ENCODE measurements around the gene HECTD2.
"Not testable (repeated sequence)": the region's sequence is repeated elsewhere in the genome, so short reads cannot be mapped to it uniquely, and the experiment has no call there.

Gene HECTD2

DNA sequence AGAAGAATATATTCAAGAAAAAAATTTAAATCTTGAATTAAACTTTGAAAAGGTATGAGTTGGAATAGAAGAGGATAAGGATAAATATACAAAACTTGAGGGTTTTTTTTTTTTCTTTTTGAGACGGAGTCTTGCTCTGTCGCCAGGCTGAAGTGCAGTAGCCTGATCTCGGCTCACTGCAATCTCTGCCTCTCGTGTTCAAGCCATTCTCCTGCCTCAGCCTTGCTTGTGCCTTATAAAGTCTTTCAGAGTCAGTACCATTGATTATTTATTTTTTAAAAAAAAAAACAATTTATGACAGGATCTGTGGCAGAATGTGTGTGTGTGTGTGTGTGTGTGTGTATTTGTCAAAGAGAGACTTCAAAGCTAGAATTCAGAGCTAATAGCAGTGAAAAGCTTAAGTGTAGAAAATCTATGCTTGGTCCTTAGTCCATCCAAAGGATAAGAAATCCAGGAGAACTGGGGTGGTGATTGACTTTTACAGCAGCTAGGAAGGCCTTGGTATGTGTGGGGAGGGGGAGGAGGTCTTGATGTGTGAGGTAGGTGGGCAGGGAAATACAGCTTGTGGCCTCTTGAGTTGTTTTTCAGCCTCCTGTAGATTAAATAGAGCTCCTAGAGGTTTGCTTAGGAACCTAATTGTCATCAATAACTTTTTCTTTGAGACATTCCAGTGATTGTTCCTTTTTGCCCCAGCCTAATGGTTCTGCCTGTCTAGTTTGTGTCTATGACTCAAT, 2.4 kb downstream of the HECTD2 start:
- no peak for DNase-seq

GRCh38 chr10:91415816-91416215, 5.7 kb downstream of the HECTD2 start:
- DNase-seq, result no peak

DNA sequence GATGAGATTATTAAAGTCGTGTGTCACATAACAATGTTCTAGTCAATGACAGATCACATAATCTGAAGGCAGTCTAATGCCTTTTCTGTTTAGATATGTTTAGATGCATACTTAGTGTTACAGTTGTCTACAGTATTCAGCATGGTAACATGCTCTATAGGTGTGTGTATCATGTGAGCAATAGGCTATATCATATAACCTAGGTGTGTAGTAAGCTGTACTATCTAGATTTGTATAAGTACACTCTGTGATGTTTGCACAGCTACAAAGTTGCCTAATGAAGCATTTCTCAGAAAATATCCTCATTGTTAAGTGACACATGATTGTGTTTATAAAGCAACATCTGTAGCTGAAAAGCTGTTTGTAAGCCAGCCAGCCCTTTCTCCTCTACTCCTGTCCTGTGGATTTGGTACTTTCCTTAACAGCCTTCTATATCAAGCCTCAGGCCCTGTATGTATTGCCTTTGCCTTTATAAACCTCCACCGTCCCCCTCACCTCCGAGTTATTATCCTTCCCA, 6.3 kb downstream of the HECTD2 start:
- no peak for DNase-seq

DNA sequence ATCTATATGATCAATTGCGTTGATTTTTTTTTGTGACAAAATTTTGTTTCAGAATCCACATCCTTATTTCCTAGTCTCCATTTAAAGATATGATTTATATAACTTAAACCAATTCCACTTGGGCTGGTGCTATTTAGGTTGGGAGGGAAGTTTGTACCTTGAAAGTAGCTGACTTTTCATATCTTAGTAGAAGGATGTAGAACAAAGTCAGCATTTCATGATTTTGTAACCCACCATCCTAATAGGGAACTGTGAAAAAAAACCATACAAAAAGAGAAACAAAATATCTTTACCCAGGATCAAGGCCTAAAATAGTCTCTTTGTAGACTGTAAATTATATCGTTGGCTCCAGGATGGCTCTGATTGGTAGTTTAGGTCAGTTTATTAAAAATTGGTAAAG, 8.3 kb downstream of the HECTD2 start:
- no peak for DNase-seq

DNA sequence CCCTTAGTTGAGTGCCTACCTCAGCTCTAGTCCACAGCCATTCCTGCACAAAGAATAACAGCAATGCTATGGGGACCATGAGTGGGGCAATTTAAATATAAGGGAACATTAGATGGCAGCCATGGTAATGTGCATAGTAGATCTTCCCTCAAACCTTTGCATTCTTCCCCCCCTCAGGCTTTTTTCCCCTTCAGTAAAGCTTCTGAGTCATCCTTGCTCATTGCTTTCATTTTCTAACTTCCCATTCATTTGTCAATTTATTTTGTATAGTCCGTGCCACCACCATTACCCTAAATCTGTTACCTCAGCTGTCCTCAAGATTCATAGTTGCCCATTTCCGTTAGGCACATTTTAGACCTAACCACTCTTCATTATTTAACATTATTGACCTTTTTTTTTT, 10.7 kb downstream of the HECTD2 start:
- no peak for DNase-seq

DNA sequence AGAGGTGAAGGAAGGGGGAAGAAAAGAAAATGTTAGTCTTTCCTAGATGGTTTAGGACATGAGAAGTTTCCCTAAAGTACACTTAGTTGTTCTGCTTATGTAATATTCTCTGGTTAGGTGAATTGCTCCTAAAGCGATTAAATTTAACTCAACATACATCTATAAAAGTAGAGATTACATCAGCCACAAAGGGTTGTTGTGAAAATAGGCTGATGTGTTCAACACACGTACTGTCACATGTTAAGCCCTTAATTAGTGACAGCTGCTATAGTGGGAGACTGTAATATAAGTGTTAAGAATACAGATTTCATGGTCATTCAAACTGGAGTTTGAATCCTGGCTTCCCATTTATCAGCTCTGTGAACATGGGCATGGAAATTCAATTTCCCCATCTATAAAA, 12.8 kb downstream of the HECTD2 start:
- no peak for DNase-seq

DNA sequence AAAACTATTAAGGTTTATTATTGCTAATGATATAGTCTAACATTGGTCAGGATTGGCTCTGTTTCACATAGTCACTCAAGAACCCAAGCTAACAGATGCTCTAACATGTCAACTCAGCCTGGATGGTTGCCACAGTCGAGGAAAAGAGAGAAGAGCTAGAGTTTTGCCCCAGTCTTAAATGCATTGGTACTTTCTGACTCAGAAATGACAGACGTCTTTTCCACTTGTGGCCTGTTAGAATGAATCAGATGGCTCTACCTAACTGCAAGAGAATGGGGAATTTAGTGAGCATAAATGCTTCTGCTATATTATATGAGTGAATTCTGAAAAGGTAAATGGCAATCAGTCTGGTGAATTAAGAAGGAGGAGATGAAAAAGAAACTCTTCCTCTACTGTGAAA, 13.9 kb downstream of the HECTD2 start:
- no peak for DNase-seq

GRCh38 chr10:91432175-91432574, 22.0 kb downstream of the HECTD2 start:
- no peak for DNase-seq

DNA sequence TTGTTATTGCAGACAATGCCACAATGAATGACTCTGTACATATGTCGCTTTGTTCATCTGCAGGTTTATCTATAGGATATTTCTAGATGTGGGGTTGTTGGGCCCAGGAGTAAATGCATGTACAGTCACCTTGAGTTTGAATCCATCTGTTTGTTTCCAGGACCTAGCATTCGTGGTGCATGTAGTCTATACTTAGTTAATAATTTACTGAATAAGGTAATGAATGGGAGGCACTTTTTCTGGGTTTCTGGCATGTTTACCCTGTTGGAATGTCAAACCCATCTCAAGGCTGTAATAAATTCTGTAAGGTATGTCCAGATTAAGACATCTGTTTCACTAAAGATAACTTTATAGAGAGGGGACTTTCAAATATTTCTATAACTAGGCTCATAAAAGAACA, 23.5 kb downstream of the HECTD2 start:
- no peak for DNase-seq

DNA sequence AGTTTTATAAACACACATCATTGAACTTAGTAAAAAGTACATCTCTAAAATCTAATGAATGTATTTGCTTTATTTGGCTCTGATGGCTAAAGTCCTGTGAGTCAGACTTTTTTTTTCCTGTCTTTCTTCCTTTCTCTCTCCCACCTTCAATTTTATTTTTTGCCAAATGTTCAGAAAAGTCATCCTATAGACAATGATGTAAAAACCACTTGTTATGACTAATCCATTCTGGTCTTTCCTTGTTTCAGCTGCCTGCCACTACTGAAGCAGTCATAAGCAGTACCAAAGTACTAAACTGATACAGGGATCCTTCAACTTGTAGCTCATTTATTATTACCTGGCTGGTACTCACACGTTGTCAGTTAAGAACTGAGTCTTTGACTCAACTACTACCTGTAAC, 23.9 kb downstream of the HECTD2 start:
- no peak for DNase-seq

DNA sequence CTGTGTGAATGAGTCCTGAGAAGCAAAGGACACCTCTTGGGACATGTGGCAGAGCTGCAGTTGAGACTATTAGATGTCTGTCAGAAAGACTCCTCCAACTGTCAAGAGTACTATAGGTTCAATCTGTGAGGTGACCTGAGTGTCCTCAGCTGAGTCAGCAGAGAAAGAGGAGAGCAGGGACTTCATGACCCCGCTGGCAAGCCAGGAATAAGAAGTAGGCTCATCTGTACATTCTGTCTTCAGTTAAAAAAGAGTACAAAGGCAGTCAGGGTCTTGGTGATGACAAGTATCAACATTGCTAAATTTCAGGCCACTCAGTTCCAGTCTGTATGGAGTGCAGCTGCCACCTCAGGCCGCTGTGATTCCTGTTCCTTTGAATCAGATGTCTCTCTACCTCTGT, 25.1 kb downstream of the HECTD2 start:
- DNase-seq, result no peak

- not testable (repeated sequence) for DNase-seq
Measured at GRCh38 chr10:91438228-91438627, 28.1 kb downstream of the HECTD2 start.

- no peak for DNase-seq
Measured at GRCh38 chr10:91444211-91445182, 34.4 kb downstream of the HECTD2 start.

DNA sequence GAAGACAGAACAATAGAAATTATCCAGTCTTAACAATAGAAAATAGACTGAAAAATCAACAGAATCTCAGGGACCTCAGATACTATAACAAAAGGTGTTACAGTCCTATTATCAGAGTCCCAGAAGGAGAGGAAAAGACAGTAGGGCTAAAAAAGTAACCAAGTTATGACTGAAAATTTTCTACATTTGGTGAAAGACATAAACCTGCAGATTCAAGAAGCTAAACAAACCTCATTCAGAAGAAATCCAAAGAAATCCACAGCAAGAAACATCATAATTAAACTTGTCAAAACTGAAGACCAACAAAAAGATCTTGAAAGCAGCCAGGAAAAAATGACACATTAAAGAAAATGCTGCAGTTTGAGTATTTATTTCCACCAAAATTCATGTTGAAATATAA, 41.9 kb downstream of the HECTD2 start:
- no peak for DNase-seq

- no peak for DNase-seq
Measured at GRCh38 chr10:91453535-91453934, 43.4 kb downstream of the HECTD2 start.

- DNase-seq, result not testable (repeated sequence)
Measured at GRCh38 chr10:91455135-91455534, 45.0 kb downstream of the HECTD2 start.

- no peak for DNase-seq
Measured at GRCh38 chr10:91460681-91461080, 50.5 kb downstream of the HECTD2 start.

DNA sequence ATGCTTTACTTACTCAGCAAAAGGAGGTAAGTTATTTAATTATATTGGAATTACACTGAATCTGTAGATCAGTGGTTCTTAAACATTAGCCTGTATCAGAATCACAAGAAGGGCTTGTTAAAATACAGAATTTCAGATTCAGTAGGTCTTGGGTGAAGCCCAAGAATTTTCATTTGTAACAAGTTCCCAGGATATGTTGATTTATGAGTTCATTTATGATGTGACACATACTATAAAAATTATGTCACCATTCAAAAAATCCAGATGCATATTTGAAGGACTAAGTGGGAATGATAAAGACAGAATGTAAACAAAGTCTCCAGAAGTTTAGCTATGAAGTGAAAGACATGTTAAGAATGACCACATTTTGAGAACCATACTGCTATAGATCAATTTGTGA, 52.3 kb downstream of the HECTD2 start:
- no peak for DNase-seq

DNA sequence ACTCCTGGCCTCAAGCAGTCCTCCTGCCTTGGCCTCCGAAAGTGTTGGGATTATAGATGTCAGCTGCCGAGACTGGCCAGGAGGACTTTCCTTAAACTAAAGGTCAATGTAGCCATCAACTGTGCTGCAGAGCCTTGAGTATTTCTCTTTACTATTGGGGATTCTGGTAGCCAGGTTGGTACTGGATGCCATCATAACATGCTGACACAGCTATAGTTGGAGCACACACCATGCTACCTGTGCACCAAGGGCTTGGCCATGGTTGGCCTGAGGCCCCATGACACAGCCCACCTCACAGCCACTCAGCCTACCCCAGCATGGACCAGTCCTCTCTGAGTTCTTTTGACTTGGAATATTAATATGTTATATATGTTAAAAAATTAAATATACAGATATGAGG, 54.4 kb downstream of the HECTD2 start:
- DNase-seq, result no peak

GRCh38 chr10:91465261-91465660, 55.1 kb downstream of the HECTD2 start:
- no peak for DNase-seq

GRCh38 chr10:91467114-91467513, 57.0 kb downstream of the HECTD2 start:
- DNase-seq, result no peak

DNA sequence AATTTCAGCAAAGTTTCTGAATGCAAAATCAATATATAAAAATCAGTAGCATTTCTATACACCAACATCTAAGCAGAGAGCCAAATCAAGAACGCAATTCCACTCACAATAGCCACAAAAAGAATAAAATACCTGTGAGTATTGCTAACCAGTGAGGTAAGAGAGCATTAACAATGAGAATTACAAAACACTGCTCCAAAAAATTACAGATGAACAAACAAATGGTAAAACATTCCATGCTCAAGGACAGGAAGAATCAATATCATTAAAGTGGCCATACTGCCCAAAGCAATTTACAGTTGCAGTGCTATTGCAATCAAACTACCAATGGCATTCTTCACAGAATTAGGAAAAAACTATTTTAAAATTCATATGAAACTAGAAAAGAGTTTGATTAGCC, 61.5 kb downstream of the HECTD2 start:
- no peak for DNase-seq

- DNase-seq, result no peak
Measured at GRCh38 chr10:91472911-91473310, 62.8 kb downstream of the HECTD2 start.

DNA sequence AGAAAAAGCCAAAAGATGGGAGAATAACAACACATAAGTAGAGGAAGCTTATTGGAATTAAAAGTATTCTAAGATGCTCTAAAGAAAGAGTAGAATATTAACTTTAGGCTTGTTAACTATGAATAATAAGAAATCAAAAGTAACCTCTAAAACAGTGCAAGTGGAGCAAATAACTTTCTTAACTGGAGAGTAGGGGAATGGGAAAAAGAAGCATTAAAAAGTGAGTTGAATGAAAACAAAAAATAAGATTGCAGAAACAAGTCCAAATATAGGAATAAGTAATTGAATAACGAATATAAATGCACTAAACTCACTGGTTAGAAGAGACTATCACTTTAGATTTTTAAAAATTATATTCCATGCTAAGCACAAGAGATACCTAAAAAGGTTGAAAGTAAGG, 63.9 kb downstream of the HECTD2 start:
- DNase-seq, result no peak
